Measurements from ENCODE around the gene UNC93A.
"Not testable (repeated sequence)": the region's sequence is repeated elsewhere in the genome, so short reads cannot be mapped to it uniquely, and the experiment has no call there.

The UNC93A gene

DNA sequence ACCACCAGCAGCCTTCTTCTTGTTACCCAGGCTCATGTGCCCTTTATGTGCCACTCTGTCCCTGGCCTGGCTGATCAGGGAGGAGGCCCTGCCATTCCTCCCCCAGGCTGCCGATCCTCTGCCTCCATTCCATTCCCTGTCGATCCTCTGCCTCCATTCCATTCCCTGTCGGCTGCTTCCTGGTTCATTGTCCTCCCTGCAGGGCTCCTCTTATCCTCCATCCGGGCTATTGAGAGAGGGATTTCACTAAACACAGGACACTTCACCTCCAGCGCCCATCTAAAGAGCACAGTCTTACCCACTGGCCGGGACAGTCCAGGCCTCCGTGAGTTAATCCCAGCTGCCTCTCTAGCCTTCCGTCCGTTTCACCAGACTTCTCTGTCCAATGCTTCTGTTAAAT, 26.1 kb downstream of the UNC93A start:
- DNase-seq: no peak

DNA sequence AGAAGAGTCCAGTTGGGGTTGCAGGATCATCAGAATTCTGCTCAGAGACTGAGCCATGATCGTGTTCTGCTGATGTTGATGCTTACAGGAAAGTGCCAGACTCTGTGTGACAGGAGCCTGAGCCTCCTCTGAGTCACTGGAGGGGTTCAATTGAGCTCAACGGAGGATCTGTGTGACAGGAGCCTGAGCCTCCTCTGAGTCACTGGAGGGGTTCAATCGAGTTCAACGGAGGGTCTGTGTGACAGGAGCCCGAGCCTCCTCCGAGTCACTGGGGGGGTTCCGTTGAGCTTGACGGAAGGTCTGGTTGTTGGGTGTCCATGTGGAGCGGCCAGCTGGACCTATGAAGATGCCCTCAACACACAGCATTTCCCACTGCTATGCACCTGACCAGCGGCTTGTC, 27.2 kb downstream of the UNC93A start:
- DNase-seq: not testable (repeated sequence)

DNA sequence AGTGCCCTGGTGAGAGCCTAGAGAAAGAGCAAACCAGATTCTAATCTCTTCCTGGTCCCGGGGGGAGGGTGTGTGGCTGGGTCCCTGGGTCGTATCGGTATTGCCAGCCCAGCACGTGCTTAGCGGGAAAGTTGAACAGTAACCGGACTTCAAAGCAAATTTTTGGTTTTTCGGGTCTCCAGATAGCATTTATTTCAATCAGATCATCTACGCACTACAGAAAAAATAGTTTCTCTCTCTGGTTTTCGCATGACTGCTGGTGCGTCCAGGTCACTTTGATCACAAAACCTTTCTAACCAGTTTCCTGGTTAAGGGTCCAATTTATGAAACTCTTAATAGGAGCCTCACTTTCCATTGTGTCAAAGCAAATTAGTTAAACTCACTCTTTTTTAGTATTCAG, 27.7 kb downstream of the UNC93A start:
- not testable (repeated sequence) for DNase-seq

DNA sequence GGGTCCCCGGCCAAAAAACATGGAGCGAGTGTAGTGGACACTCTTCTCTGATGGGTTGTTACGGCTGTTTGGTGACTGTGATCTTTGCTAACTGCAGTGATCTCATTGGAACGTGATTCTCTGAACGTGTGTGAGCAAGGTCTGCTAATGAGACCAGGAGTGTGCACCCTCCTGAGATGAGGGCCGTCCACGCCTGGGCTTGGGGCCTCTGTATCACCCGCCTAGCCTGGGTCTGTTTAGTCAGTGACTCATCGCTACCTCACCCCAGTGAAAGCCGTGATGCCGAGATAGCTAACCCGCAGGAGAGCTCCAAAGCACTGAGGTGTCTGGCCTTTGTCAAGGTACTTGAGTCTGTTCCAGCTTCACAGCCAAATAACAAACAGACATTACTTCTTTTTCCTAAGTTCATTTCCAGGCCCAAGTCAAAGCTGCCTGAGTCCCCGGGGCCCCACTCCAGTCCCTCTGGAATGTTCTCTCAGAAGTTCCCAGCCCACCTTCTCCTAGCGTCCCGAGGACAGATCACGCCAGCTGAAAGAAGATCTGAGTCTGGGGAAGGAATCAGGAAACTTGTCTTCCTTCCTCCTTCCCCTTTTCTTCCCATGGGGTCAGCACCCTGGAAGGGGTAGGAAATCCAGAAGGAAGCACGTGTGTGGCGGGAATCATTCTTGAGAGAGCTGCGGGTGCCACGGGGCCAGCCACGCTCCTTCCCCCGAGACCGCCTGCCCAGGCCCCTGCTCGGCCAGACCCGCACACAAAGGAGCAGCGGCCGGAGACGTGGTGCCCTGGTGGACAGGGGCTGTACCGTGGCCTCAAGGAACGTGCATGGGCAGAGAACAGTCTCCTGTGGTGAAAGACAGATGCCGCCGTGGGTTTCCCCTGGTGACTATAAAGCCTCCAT, 29.0 kb downstream of the UNC93A start:
- not testable (repeated sequence) for DNase-seq

DNA sequence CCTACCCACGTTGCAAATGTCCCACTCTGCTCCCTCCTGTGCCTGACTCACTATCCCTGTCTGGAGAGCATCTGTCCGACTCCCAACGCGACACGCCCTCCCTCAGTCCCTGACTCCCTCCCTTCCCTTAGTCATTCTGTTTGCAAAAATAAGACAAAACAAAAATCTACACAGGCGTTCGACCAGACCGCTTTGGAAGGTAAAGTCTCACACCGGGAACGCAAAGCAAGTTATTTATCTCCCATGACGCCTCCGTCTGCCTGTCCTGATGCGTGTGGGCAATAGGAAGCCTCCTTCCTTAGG, 29.6 kb downstream of the UNC93A start:
- DNase-seq: not testable (repeated sequence)

DNA sequence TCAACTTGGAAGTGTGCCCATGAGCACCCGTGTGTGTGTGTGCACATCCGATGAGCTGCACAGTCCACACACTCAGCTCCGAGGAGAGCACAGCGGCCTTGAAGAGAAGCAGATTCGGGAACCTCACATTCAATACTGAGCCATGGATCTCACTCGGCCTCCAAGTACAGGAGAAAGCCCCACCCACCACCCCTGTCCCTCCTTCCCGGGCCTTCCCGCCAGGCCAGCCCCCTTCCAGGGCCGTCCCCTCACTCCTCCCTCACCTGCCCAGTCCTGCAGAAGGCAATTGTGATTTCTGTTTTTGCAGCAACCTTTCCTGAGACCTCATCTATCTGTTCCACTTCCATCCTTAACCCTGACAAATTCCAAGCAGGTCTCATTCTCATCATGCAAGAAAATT, 30.1 kb downstream of the UNC93A start:
- DNase-seq: not testable (repeated sequence)

DNA sequence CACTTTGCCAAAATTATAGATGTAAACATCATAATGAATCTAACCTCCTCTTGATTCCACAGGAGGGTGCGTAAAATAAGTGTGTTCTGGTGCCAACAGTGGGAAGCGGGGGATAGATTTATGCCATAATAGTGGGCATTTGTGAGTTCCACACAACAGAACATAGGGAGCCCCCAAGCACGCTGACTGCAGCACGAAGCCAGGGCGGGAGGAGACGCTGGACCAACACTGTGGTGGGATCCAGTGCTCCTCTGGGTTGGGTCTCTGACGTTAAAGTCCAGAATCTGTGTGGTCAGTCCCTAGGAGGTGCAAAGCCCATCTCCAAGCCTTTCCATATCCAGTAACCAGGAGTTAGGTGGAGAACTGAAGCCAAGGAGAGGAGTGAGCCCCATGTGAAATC, 32.0 kb downstream of the UNC93A start:
- no peak for DNase-seq

DNA sequence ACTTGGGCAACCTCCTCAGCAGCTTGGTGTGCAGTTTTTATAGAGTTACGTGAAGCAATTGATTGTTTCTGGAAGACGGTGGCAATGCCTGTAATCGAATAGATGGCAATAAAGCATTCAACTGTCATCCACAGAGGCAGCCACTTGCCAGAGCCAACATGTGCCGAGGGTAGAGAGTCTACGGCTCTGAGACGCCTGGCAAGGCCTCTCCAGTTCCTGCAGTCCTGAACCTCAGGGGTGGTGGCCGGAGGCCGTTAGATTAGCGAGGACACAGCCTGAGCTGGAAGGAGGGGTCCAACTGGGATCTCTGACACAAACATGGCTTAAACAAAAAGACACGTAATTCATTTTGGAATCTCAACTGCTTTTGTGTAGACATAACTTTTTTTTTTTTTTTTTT, 33.0 kb downstream of the UNC93A start:
- DNase-seq: no peak

DNA sequence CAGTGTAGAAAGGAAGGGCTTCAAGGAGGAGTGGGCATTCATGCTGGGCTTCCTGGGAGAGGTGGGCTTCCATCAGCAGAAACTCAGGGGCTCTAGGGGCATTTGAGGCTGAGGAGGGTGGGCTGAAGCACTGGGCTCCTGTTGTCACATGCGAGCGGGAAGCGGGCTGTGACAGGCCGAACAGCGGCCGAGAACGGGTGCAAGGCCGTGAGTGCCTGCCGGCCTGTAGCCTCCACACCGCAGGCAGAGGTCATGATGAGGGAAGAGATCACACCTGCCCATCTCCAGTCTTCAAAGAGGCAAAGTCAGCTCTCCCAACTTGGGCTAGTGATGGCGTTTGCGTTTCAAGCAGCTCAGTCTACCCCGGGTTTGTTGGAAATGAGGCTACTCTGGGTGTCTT, 34.7 kb downstream of the UNC93A start:
- no peak for DNase-seq

DNA sequence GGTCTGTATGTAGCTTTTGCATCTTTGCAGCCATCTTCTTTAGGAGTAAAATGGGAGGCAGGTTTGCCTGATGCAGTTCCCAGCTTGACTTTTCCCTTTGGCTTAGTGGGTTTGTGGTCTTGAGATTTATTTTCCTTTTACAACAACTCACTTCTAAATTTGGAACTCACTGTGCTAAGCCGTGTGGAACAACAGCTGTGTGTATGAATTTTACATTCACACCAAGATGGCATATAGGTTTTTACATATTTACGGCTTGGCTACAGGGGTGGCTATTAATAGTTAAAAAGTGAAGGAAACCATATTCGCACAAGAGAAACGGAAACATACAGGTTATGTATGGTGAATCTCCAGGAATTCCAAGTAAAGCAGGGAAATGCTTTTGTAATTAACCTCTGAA, 36.3 kb downstream of the UNC93A start:
- DNase-seq: no peak

DNA sequence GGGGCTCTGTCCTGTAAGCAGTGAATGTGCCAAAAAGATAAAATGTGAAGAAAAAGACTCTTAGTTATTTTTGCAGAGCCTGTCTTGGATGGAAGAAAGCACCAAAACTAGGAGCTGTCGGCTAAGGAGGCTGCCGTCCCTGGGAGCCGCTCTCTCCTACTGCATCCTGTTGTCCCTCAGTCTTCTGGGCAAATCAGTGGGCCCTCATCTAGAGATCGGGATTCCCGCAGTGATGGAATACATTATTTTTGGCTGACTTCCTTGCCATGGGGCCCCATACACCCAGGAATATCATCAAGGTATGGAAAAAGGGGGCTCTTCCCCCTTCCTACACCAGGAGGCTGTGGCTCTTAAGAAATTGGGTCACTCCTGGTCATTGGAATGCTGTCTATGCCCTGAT, 37.0 kb downstream of the UNC93A start:
- no peak for DNase-seq

DNA sequence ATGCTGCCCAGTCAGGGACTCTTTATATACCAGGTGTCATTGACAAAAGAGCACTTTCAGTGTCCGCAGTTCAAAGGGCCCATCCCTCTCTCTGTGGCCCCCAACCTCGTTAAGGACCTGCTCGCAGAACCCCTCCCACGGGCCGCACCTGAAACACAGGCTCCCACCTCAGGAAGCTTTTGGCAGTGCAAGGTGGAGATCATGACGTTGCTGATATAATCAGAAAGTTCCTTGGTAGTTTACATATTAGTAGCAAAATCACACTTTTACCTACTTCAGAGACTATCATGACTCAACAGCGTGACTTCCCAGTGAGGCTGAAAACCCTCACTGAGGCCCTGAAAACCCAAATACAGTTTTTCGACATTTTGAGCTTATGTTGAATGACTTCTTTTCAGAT, 37.9 kb downstream of the UNC93A start:
- no peak for DNase-seq

DNA sequence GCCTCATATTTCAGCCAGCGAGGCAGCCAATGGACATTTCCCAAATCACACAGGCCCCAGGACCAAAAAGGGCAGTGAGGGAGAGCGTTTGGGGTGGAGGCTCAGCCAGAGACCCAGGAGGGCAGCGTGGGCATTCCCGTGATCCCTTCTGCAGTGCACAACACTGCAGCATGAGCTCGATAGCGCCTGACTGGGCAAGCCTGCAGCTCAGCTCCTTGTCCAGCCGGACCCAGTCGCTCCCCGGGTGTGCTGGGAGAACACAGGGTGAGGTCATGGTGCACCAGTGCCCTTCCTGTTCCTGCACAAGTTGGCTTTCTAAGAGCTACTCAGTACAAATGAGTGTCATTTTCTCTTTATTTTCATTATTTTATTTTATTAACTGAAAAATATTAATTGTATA, 39.6 kb downstream of the UNC93A start:
- DNase-seq: no peak

DNA sequence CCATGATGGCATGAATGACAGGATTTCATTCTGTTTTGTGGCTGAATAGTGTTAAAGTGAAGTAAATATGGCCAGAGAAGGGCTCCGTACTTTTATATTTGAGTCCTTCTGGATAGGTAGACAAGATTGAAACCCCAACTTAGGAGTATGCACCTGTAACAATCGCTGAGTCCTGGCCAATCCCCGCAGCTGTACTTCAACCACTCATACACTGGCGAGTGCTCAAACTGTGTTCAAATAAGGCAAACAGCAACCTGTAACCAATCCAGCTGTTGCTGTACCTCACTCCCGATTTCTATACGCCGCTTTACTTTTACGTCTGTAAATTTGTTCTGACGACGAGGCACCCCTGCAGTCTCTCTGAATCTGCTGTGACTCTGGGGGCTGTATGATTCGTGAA, 40.5 kb downstream of the UNC93A start:
- no peak for DNase-seq

DNA sequence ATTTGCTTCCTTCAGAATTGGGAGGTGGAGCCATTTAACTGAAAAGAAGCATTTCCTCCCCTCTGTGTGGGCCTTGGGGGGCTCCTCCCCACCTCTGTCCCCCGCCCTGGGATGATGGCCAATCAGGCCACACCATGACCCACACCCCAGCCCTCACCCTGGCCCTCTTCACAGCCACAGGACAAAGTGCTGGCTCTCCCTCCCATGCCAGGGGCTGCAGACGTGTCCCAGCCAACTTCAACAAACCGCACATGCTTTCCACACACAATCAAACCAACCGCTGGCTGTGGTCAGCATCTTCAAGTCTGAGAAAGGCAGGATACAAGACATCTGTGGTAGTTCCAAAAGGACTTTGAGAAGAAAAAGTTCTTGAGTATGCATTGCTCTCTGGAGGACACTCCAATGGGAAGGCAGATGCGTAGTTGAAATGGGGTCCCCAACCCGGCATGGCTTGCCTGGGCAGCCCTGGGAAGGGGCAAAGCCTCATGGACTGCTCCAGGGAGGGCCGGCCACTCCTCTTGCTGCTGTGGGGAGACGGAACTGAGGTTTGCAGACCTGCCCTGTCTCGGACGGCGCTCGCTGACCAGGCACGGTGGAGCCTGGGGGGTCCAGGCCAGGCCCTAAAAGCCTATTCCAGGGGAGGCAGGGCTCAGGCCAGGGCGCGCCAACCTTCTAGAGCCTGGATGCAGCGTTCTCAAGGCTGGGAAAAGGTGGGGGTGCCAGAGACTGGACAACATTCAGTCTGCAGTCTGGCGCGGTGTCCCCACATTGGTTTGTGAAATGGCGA, 45.9 kb downstream of the UNC93A start:
- no peak for DNase-seq

DNA sequence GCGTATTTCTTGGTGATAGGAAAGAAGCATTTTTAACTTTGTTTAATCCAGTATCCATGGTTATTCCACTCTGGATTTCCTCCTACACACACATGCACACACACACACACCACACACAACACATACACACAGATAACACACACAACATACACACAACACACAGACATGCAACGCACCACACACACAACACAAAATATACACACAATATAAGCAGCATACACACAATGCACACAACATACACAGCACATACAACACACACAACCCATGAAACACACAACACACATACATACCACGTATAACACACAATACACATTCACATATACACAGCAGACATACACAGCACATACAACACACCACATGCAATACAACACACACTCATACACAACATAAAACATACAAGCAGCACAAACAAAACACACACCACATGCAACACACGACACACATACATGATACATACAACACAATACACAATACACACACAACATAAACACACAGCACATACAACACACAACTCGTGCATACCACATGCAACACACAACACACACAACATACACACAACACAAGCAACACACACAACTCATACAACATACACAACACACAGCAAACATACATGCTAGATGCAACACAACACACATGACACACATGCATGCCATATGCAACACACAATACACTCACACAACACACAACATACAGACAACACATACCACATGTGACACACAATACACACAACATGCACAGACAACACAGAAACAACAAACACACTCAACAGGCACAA, 46.7 kb downstream of the UNC93A start:
- no peak for DNase-seq

DNA sequence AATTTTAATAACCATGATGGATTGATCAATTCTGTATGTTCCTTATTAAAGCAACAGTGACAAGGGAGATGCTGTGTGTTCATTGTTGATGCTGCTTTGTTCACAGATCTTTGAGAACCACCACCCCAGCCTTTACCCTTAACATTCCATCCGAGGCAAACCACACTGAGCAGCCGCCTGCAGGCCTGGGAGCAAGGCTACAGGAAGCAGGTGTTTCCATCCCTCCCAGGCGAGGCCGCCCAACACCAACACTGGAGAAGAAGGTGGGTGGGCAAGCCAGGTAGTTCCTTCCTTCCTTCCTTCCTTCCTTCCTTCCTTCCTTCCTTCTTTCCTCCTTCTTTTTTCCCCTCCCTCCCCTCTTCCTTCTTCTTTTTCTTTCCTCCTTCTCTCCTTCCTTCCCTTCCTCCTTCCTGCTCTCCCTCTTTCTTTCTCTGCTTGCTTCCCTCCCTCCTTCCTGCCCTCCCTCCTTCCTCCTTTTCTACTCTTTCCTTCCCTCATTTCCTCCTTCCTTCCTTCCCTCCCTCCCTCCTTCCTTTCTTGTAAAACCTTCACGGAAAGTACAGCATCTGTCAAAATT, 47.5 kb downstream of the UNC93A start:
- no peak for DNase-seq

DNA sequence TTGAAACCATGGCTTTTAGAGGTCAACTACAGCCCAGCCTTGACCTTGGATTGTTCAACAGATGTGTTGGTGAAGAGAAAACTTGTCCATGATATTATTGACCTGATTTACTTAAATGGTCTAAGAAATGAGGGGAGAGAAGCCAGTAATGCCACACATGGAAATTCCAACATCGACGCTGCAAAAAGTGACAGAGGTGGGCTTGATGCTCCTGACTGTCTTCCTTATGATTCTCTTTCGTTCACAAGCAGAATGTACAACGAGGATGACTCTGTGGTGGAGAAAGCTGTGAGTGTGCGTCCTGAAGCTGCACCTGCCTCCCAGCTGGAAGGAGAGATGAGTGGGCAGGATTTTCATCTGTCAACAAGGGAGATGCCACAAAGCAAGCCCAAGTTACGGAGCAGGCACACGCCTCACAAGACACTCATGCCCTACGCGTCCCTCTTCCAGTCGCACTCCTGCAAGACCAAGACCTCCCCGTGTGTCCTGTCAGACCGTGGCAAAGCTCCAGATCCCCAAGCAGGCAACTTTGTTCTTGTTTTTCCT, 50.0 kb downstream of the UNC93A start:
- no peak for DNase-seq

DNA sequence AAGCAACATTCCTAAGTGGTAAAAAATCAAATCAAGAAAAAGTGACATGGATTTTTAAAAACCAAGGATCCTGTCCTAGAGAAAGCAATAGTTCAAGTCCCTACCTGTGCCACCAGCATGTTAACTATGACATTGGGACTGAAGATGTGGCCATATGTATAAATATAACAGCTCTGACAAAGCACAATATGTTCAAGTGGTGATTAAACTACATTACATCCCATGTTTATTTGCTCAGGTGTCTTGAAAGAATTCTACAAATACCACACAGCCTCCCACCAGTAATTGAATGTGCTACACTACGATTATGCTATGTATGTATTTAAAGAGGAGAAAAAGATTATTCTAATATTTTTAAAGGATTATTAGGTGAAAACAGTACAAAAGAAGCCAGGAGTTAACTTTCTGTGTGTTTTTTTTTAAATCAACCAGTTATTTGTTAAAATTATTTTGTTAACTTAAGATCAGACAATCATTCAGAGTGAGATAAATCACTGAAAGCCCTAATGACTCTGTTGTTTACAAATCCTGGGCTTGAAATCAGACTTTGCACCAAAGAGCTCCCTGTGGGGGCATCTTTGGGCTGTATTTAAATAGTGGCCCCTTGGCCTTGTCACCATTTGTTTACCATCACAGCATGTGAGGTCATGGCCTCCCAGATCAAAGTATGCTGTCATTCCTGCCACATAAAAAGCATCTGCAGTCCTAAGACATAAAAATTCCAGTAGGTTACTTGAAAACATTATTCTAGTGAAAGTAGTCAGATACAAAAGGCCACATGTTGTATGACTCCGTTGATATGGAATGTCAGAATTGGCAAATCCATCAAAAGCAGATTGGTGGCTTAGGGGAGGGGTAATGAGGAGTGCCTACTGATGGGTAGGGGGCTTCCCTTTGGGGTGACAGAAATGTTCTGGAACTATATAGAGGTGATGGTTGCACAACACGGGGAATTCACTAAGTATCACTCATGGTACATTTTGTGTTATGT, 50.8 kb downstream of the UNC93A start:
- DNase-seq: no peak

DNA sequence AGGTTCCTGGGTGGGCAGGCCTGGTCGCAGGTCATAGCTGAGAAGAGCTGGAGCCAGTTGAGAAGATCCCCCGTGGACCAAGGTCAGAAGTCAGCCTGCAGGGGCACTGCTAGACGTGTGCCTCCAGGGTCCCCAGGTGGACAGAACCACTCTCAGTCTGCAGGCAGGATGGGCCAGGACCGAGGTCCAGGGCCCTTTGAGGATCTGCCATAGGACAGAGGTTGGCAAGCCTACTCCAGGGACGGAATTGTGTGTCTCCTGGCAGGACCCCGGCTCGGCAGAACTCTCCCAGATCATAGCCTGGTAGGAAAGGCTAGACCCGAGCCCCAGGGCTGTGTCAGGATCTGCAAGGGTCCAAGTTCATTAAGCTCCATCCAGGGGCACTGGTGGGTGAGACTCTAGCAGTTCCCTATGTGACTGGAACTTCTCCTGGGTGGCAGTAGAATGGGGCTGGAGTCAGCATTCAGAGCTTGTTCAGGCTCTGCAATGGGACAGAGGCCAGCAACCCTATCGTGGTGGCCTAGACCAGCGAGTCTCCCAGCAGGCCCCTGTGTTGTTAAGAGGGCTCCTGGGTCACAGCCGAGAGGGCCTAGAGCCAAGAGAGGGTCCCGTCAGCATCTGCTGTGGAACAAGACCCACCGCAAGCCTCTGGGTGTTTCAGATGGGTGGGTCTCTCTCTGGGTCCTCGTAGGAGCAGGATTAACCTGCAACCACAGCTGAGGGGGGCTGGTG, 51.9 kb downstream of the UNC93A start:
- DNase-seq: no peak

DNA sequence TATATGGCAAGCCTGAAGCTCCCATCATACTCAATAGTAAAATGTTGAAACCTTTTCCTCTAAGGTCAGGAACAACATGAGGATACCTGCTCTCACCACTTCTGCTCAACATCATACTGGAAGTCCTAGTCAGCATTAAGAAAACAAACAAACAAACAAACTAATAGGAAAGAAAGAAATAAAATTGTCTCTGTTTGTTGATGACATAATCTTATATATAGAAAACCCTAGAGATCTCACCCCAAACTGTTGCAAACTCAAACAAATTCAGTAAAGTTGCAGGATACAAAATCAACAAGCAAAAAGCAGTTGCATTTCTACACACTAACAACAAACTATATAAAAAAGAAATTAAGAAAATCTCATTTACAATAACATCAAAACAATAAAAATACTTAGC, 54.2 kb downstream of the UNC93A start:
- no peak for DNase-seq

All from NCI-H1048 (cell line).